ENCODE measurements around the gene VPS4A.

VPS4A gene

DNA sequence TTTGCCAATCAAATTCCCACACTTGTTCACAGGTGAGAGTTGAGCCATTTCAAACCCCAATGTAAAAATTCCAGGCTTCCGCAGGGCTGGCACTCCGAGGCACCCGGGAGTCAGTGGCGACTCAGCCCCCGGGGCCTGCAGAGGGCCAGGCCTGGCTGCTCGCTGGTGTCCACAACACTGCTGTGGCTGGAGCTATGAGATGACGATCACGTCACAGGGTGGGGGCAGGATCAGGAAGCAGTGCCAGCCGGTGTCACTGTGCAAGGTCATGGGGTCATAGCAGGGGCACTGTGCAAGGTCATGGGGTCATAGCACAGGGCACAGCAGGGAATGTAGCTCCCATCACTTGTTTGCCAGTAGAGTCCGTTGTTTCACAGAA is 7.8 kb downstream of the VPS4A start:
- H3K27me3 ChIP-seq (ENCODE audit: insufficient read depth, poor library complexity, severe bottlenecking), result no peaks in the 10 kb centered on the region
- no peak for DNase-seq (ENCODE audit: low read depth in 1 of 2, low spot score in 1 of 2)
- H3K4me3 ChIP-seq (replicated peaks; ENCODE audit: insufficient read depth, low read length), result no peak overlapping the region
- H3K27ac ChIP-seq (replicated peaks), result no peak overlapping the region
- no peak for TF ChIP-seq SPI1 (IDR thresholded peaks at IDR 0.05; ENCODE audit: borderline replicate concordance, low read depth)
- TF ChIP-seq, protein P1, sequence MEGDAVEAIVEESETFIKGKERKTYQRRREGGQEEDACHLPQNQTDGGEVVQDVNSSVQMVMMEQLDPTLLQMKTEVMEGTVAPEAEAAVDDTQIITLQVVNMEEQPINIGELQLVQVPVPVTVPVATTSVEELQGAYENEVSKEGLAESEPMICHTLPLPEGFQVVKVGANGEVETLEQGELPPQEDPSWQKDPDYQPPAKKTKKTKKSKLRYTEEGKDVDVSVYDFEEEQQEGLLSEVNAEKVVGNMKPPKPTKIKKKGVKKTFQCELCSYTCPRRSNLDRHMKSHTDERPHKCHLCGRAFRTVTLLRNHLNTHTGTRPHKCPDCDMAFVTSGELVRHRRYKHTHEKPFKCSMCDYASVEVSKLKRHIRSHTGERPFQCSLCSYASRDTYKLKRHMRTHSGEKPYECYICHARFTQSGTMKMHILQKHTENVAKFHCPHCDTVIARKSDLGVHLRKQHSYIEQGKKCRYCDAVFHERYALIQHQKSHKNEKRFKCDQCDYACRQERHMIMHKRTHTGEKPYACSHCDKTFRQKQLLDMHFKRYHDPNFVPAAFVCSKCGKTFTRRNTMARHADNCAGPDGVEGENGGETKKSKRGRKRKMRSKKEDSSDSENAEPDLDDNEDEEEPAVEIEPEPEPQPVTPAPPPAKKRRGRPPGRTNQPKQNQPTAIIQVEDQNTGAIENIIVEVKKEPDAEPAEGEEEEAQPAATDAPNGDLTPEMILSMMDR (IDR thresholded peaks at IDR 0.05; ENCODE audit: insufficient read depth, low read length), result no peak
- no peak for TF ChIP-seq POLR2AphosphoS5 (IDR thresholded peaks at IDR 0.05; ENCODE audit: low read depth)
- TF ChIP-seq, protein P2, sequence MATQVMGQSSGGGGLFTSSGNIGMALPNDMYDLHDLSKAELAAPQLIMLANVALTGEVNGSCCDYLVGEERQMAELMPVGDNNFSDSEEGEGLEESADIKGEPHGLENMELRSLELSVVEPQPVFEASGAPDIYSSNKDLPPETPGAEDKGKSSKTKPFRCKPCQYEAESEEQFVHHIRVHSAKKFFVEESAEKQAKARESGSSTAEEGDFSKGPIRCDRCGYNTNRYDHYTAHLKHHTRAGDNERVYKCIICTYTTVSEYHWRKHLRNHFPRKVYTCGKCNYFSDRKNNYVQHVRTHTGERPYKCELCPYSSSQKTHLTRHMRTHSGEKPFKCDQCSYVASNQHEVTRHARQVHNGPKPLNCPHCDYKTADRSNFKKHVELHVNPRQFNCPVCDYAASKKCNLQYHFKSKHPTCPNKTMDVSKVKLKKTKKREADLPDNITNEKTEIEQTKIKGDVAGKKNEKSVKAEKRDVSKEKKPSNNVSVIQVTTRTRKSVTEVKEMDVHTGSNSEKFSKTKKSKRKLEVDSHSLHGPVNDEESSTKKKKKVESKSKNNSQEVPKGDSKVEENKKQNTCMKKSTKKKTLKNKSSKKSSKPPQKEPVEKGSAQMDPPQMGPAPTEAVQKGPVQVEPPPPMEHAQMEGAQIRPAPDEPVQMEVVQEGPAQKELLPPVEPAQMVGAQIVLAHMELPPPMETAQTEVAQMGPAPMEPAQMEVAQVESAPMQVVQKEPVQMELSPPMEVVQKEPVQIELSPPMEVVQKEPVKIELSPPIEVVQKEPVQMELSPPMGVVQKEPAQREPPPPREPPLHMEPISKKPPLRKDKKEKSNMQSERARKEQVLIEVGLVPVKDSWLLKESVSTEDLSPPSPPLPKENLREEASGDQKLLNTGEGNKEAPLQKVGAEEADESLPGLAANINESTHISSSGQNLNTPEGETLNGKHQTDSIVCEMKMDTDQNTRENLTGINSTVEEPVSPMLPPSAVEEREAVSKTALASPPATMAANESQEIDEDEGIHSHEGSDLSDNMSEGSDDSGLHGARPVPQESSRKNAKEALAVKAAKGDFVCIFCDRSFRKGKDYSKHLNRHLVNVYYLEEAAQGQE (IDR thresholded peaks at IDR 0.05; ENCODE audit: insufficient replicate concordance, low read depth), result no peak
- TF ChIP-seq GABPA (IDR thresholded peaks at IDR 0.05; ENCODE audit: low read depth), result no peak

DNA sequence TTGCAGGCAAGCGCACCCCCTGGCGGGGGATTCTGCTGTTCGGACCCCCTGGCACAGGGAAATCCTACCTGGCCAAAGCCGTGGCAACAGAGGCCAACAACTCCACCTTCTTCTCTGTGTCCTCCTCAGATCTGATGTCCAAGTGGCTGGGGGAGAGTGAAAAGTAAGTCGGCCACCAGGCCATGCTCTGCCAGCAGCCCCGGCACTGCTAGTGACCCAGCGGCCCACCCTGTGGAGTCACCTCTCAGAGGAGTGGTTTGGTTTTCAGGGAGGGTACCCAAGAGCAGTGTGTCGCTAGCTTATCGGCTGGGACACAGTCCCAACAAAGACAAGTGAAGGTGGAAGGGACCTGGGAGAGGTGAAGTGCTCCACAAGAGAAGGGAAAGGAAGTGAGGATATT is 8.2 kb downstream of the VPS4A start:
- TF ChIP-seq, protein P1 (IDR thresholded peaks at IDR 0.05; ENCODE audit: insufficient read depth, low read length), result no peak
- TF ChIP-seq, protein P2 (IDR thresholded peaks at IDR 0.05; ENCODE audit: insufficient replicate concordance, low read depth), result no peak
- no peak for TF ChIP-seq SPI1 (IDR thresholded peaks at IDR 0.05; ENCODE audit: borderline replicate concordance, low read depth)
- TF ChIP-seq POLR2AphosphoS5 (IDR thresholded peaks at IDR 0.05; ENCODE audit: low read depth), result no peak
- TF ChIP-seq GABPA (IDR thresholded peaks at IDR 0.05; ENCODE audit: low read depth), result no peak
- Histone ChIP-seq H3K4me3 (replicated peaks; ENCODE audit: insufficient read depth, low read length) (no peak overlapping the region), H3K27me3 (ENCODE audit: insufficient read depth, poor library complexity, severe bottlenecking) (no peaks in the 10 kb centered on the region), H3K27ac (replicated peaks) (no peak overlapping the region)
- DNase-seq (ENCODE audit: low read depth in 1 of 2, low spot score in 1 of 2), result no peak

DNA sequence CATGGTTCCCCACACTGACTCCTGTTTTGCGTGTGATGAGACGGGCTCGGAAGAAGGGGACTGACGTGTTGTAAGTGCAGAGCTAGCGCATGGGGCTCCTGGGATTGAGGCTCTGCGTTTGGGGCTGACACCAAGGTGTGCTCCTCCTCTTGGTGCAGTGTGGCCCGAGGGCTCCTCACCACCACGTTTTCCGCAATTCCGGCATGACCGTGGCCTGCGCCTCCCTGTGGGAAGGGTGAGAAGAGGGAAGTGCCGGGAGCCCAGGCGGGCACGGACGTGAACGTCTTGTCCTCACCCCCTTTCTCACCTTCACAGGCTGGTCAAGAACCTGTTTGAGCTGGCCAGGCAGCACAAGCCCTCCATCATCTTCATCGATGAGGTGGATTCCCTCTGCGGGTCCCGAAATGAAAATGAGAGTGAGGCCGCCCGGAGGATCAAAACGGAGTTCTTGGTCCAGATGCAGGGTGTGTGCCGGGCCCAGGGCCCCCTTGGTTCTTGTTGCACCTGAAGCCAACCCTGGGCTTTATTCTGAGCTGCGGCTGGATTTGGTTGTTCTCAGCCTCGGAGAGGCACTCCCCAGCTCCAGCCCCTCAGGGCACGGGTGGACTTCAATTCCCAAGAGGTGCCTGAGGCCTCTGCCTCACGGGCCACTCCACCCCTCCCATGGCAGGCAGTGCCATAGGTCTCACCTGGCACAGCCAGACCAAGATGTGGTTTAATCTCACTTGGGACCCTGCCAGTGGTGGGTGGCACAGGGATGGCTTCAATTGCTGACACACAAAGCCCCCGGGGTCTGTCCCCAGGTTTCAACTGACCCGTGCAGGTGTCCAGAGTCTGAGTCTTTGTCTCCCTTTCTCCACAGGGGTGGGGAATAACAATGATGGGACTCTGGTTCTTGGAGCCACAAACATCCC is 8.9 kb downstream of the VPS4A start:
- Histone ChIP-seq H3K4me3 (replicated peaks; ENCODE audit: insufficient read depth, low read length) (no peak overlapping the region), H3K27me3 (ENCODE audit: insufficient read depth, poor library complexity, severe bottlenecking) (no peaks in the 10 kb centered on the region), H3K27ac (replicated peaks) (no peak overlapping the region)
- DNase-seq (ENCODE audit: low read depth in 1 of 2, low spot score in 1 of 2), result no peak
- TF ChIP-seq SPI1 (IDR thresholded peaks at IDR 0.05; ENCODE audit: borderline replicate concordance, low read depth), result no peak
- no peak for TF ChIP-seq GABPA (IDR thresholded peaks at IDR 0.05; ENCODE audit: low read depth)
- TF ChIP-seq, protein P1 (IDR thresholded peaks at IDR 0.05; ENCODE audit: insufficient read depth, low read length), result no peak
- TF ChIP-seq, protein P2 (IDR thresholded peaks at IDR 0.05; ENCODE audit: insufficient replicate concordance, low read depth), result no peak
- TF ChIP-seq POLR2AphosphoS5 (IDR thresholded peaks at IDR 0.05; ENCODE audit: low read depth), result no peak

Data from HL-60 (cell line).